Activated CD4-positive, alpha-beta T cell treated with anti-CD3 and anti-CD28 coated beads, Interleukin-2, Interleukin-6, amounts not matched to agents 100 ng/mL and 50 ng/mL, durations not matched to agents 16 hours and 8 hours (primary cell): Measurements from ENCODE around the gene ESR1.

Experiments
- DNase-seq: peaks from one replicate; pipeline ENCODE4 v3.0.0-alpha.2; 2020

Gene ESR1

DNA sequence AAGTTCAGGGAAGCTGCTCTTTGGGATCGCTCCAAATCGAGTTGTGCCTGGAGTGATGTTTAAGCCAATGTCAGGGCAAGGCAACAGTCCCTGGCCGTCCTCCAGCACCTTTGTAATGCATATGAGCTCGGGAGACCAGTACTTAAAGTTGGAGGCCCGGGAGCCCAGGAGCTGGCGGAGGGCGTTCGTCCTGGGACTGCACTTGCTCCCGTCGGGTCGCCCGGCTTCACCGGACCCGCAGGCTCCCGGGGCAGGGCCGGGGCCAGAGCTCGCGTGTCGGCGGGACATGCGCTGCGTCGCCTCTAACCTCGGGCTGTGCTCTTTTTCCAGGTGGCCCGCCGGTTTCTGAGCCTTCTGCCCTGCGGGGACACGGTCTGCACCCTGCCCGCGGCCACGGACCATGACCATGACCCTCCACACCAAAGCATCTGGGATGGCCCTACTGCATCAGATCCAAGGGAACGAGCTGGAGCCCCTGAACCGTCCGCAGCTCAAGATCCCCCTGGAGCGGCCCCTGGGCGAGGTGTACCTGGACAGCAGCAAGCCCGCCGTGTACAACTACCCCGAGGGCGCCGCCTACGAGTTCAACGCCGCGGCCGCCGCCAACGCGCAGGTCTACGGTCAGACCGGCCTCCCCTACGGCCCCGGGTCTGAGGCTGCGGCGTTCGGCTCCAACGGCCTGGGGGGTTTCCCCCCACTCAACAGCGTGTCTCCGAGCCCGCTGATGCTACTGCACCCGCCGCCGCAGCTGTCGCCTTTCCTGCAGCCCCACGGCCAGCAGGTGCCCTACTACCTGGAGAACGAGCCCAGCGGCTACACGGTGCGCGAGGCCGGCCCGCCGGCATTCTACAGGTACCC, at the start of gene ESR1:
TSS of gene ESR1 (plus strand) at position 170 of the 858 bp plus-strand sequence. CDS start at position 401, 231 bp downstream.
- DNase-seq: peak; percentile 1

- DNase-seq: no peak
These were observed 47.0 kb upstream of the ESR1 start for GRCh38 chr6:151760486-151760885.

DNA sequence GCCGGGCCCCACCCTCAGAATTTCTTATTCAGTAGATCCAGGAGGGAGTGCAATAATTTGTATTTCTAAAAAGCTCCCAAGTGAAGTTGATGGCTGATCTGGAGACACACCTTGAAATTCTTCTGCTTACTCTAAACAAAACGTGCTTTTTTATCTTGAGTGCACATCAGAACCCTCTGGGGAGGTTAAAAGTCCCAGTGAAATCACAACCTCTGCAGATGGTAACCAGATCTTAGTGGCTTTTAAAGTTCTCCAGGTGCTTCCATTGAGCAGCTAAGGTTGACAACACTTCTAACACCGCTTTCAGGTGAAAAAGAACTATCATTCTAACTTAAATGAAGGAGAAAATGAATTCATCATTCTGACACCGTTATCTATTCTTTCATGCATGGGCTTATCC, 45.6 kb upstream of the ESR1 start:
- DNase-seq: no peak

DNA sequence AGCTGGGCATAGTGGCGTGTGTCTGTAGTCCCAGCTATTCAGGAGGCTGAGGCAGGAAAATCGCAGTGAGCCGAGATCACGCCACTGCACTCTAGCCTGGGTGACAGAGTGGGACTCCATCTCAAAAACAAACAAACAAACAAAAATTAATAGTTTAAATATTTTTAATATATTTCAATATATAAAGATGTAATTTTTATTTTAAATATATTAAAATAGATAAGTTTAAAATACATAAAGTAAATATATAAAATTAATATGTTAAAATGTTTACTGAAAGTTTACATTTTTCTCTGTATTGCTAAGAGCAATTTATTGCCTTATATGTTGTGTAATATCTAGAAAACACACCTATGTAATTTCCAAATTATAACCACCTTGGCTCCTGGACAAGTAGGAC, 44.7 kb upstream of the ESR1 start:
- DNase-seq: no peak

DNA sequence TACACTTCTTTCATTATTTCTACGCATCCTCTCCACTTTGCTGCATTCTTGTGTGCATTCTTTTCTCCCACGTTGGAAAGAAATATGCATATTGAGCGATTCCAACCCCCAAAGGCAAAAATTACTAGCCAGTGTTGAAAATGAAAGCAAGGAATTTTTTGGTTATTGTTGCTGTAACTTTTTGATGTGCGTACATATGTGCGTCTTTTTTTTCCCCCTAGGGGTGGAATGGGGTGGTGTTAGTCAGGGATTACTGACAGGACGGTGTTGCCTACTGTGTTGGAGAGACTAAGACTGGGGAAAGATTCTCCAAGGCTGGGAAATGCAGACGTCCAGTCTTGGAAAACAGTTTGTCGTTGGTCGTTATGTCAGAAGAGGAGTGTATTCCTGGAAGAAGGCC, 44.2 kb upstream of the ESR1 start:
- peak; percentile 2 for DNase-seq

DNA sequence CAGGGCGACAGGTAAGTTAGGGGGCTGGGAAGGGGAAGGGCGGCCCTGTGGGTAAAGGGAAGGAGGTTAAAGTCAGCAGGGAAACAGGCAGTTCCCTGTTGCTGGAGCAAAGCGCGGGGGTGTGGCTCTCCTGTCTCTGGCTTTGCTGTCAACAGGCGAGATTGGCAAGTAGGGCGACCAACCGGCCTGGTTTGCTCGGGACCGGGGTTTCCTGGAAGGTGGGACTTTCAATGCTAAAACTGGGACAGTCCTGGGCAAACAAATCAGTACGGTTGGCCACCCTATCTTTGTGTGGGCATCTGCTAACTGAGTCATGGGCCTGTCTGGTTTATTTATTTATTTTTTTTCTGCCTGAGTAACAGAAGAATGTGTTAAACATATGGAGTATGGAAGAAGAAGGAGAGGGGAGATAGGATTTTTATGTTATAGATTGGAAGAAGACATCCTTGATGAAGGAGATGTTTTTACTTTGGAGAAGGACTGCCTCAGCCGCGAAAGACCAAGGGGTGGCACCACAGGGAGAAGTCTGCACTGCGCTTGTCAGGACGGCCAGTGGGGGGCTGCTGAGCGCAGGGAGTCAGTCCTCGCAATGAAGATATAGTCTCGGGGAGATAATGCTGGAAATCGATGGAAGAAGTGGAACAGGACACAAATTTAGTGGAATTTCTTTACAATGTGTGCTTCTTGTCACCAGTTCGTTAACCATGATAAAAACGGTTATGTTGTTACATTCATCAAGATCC, 43.4 kb upstream of the ESR1 start:
- DNase-seq: peak; percentile 51

DNA sequence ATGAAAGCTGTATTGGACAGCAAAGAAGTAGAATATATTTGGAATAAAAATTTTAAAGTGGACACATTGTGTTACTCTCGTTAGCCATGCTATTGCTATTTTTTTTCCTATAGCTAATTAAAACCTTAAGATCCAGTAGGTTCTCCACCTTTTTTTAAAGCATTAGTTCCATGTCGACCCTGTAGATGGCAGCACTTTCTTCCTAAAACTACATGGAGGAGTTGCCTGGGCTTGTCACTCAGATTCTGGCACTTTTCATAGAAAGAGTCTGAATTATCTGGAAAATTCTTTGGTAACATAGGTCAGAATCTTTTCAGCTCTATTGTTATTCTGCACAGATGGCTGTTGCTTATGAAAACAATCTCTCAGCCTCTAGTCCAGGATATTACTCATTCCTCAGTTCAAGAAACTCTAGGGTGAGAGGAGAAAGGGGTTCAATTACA, 42.0 kb upstream of the ESR1 start:
- peak; percentile 73 for DNase-seq

GRCh38 chr6:151772446-151772845, 35.0 kb upstream of the ESR1 start:
- DNase-seq: no peak

DNA sequence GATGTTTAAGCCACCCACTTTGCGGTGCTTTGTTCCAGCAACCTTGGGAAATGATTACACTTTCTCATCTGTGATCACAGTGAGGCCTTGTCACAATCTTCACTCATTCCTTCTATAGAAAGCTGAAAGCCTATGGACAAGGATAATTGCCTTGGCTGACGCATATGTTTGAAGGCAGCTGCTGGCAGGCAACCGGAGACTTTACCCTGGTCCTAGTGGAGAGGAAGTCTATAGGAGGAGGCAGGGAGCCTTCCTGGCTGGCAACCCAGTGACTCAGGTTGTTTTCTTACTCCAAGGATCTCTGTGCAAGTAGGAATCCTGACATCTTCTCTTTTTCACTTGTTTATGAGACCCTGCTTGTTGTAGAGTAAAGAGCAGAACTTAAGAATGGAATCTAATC, 34.1 kb upstream of the ESR1 start:
- no peak for DNase-seq

DNA sequence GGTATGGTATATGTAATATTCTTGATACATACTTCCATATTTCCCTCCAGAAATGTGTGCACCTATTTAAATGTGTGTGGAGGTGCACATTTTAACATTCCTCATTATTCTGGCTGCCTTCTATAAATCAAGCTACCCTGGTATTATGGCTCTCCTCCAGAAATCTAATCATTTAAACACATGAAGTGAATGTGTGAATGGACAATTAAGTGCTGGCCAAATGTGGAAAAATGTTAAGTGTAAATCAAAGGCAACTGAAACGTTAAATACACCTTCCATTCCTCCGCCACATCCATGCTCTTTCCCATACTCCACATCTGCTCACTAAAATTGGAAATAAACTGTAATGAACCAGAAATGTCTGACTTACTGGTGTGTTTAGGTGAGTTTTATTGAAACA, 24.9 kb upstream of the ESR1 start:
- no peak for DNase-seq

GRCh38 chr6:151783692-151784091, 23.8 kb upstream of the ESR1 start:
- no peak for DNase-seq

GRCh38 chr6:151784441-151785214, 22.9 kb upstream of the ESR1 start:
- DNase-seq: no peak

DNA sequence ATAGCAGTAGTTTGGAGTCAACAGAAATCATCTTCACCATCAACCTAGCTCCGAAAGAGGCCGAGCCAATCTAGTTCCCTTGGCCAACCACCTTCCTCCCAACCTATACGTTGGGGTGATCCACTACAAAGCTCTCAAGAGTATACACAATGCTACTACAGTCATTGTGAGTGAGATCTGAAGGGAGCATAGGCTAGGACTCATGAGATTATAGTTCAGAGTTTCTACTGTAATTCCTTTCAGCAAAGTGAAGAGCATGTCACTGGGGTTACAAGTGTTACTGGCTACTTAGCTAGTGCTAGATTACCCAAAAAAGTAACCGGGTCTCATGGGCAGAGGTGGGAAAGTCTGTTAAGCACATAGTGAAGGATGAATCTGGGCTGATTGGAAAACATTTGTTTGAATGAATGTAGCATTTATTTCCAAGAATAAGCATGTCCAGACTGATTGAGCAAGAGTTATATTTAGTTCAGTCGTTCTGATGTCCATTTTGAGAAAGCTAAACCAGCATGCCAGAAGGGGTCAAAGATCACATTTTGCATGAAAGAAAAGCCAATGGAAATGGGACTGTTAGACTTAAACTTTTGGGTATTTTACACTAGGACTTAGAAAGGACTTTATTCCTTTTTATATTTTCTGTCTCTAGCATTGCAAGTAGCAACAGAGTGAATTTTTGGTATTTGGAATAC, 10.5 kb upstream of the ESR1 start:
- no peak for DNase-seq

GRCh38 chr6:151803743-151804142, 3.7 kb upstream of the ESR1 start:
- DNase-seq: no peak

- no peak for DNase-seq
These were observed 2.7 kb upstream of the ESR1 start for GRCh38 chr6:151804585-151805285.

DNA sequence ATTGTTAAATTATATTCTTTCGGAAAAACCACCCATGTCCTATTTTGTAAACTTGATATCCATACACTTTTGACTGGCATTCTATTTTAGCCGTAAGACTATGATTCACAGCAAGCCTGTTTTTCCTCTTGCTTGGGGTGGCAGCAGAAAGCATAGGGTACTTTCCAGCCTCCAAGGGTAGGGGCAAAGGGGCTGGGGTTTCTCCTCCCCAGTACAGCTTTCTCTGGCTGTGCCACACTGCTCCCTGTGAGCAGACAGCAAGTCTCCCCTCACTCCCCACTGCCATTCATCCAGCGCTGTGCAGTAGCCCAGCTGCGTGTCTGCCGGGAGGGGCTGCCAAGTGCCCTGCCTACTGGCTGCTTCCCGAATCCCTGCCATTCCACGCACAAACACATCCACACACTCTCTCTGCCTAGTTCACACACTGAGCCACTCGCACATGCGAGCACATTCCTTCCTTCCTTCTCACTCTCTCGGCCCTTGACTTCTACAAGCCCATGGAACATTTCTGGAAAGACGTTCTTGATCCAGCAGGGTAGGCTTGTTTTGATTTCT, 2.1 kb upstream of the ESR1 start:
- no peak for DNase-seq

GRCh38 chr6:151806757-151807512, 547 bp upstream of the ESR1 start:
- DNase-seq: no peak

GRCh38 chr6:151808371-151809241, 1.1 kb downstream of the ESR1 start:
- no peak for DNase-seq

- no peak for DNase-seq
These were observed 3.6 kb downstream of the ESR1 start for GRCh38 chr6:151811081-151811480.

DNA sequence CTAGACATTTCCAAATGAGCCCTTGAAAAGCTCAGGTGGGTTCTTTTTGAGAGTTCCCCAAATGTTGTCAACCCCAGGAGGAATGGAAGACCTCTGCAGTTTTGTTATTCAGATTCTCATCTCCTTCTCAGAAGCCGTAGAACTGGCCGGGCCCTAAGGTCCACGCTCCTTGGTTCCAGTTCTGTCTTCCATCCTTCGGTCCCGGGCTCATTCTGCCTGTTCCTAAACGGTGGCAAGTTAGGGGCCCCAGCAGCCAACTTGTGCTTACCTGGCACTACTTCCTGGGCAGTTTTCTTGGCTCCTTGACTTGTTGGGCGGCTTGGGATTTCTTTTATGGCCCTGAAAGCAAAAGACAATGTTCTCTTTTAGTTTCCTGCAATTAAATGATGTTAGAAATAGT, 6.4 kb downstream of the ESR1 start:
- DNase-seq: no peak
